ENCODE results near the gene TBC1D24. TPM values are rescaled to one million over a fixed set of nuclear protein-coding genes. Genes with fewer than 3 reads are reported as not detected.
"Not testable (repeated sequence)": the region's sequence is repeated elsewhere in the genome, so short reads cannot be mapped to it uniquely, and the experiment has no call there.

Gene TBC1D24
- total and polyA plus RNA-seq, 2 donors (not counting 1 experiment from before 2014, with no cell fraction given): 7.1 to 9.4 TPM

GRCh38 chr16:2439598-2439997 is 35.3 kb upstream of the TBC1D24 start:
- Mint-ChIP-seq H3K27ac (peak overlapping the region; percentile 84), H3K4me3 (no peak overlapping the region), H3K9me3 (ENCODE audit: insufficient read depth) (no peaks in the 10 kb centered on the region), H3K27me3 (no peaks in the 10 kb centered on the region), H3K4me1 (peaks cover 16% of the 10 kb centered on the region)
- no peak for TF ChIP-seq EZH2 (IDR thresholded peaks at IDR 0.05; ENCODE audit: borderline replicate concordance, insufficient read depth, low read depth, low read length, poor library complexity, severe bottlenecking)
- no peak for TF ChIP-seq CTCF (IDR thresholded peaks at IDR 0.05)
- Histone ChIP-seq H4K20me1 (ENCODE audit: control insufficient read depth, insufficient read depth, low read length, poor library complexity, severe bottlenecking) (no peaks in the 10 kb centered on the region), H3K4me3 (ENCODE audit: control extremely low read depth in 1 of 5, extremely low read depth in 1 of 5, insufficient read depth in 1 of 5, low read depth in 2 of 5, low read length in 4 of 5) (no peak overlapping the region), H3K79me2 (ENCODE audit: control insufficient read depth, insufficient read depth, low read length) (no peaks in the 10 kb centered on the region), H3K27ac (ENCODE audit: low read length in 2 of 2) (peak overlapping the region; percentile 69 to 85), H3K36me3 (replicated peaks in 1 of 2; ENCODE audit: control extremely low read depth in 1 of 2, control insufficient read depth in 1 of 2, extremely low read depth in 1 of 2, insufficient read depth in 2 of 2, low read length in 1 of 2) (peaks cover 0 to 8% of the 10 kb centered on the region in 2 experiments), H3K9ac (ENCODE audit: low read length) (no peak overlapping the region), H2AFZ (ENCODE audit: insufficient read depth, low read depth, low read length, poor library complexity, severe bottlenecking) (peak overlapping the region; percentile 47), H3K4me2 (replicated peaks; ENCODE audit: low read depth, low read length, poor library complexity, severe bottlenecking) (peak overlapping the region; percentile 37), H3K27me3 (replicated peaks in 1 of 4; ENCODE audit: control extremely low read depth in 1 of 4, control insufficient read depth in 3 of 4, insufficient read depth in 4 of 4, low read length in 3 of 4) (no peaks in the 10 kb centered on the region), H3K4me1 (ENCODE audit: control insufficient read depth in 2 of 2, insufficient read depth in 2 of 2, low read length in 2 of 2) (peaks cover 12 to 13% of the 10 kb centered on the region in 2 donors), H3K9me3 (ENCODE audit: control extremely low read depth in 1 of 3, control insufficient read depth in 2 of 3, insufficient read depth in 1 of 3, low read length in 2 of 3) (peaks cover 0 to 9% (median 0%) of the 10 kb centered on the region in 3 donors)
- CTCF ChIA-PET: interaction anchor here (0.8 to 2.0 kb wide), 3 partner anchors 10 to 468 kb away, joined by 3 to 5 read pairs (median 4); partner anchors contain the start of gene TBL3
- 96% methylated on average over 8 of the region's 11 CpGs for WGBS (ENCODE audit: insufficient coverage)
- no peak for DNase-seq
- no peak for ATAC-seq (ENCODE audit: low read depth)
- intact Hi-C loops (cut with micrococcal nuclease): no loop called here
- POLR2A ChIA-PET: interaction anchor here (0.7 to 1.3 kb wide), 2 partner anchors 10 to 284 kb away, joined by 3 read pairs; partner anchors contain the start of genes CCNF and TRAF7

GRCh38 chr16:2441143-2441804 is 33.7 kb upstream of the TBC1D24 start:
- H3K4me2 ChIP-seq (replicated peaks; ENCODE audit: low read depth, low read length, poor library complexity, severe bottlenecking); H3K27me3 ChIP-seq (replicated peaks in 1 of 4; ENCODE audit: control extremely low read depth in 1 of 4, control insufficient read depth in 3 of 4, insufficient read depth in 4 of 4, low read length in 3 of 4); H3K27ac ChIP-seq (ENCODE audit: low read length in 2 of 2); H3K4me3 Mint-ChIP-seq; H3K79me2 ChIP-seq (ENCODE audit: control insufficient read depth, insufficient read depth, low read length); ATAC-seq (ENCODE audit: low read depth); intact Hi-C loops (cut with micrococcal nuclease); H3K9me3 Mint-ChIP-seq (ENCODE audit: insufficient read depth); H4K20me1 ChIP-seq (ENCODE audit: control insufficient read depth, insufficient read depth, low read length, poor library complexity, severe bottlenecking); H3K4me3 ChIP-seq (ENCODE audit: control extremely low read depth in 1 of 5, extremely low read depth in 1 of 5, insufficient read depth in 1 of 5, low read depth in 2 of 5, low read length in 4 of 5); H2AFZ ChIP-seq (ENCODE audit: insufficient read depth, low read depth, low read length, poor library complexity, severe bottlenecking); H3K36me3 ChIP-seq (replicated peaks in 1 of 2; ENCODE audit: control extremely low read depth in 1 of 2, control insufficient read depth in 1 of 2, extremely low read depth in 1 of 2, insufficient read depth in 2 of 2, low read length in 1 of 2); H3K9me3 ChIP-seq (ENCODE audit: control extremely low read depth in 1 of 3, control insufficient read depth in 2 of 3, insufficient read depth in 1 of 3, low read length in 2 of 3); DNase-seq; H3K27me3 Mint-ChIP-seq; H3K9ac ChIP-seq (ENCODE audit: low read length): not testable (repeated sequence)
- peaks cover 16% of the 10 kb centered on the region for H3K4me1 Mint-ChIP-seq
- H3K27ac Mint-ChIP-seq: peak overlapping the region; percentile 41
- ChIA-PET CTCF (interaction anchor here (1.6 to 2.0 kb wide), 2 partner anchors 11 to 246 kb away, joined by 4 to 5 read pairs; no protein-coding TSS in a partner anchor), POLR2A (interaction anchor here (0.9 to 1.3 kb wide), 2 partner anchors 12 to 19 kb away, joined by 3 read pairs; partner anchors contain the start of genes CCNF and TEDC2)
- WGBS (ENCODE audit: insufficient coverage): 97% methylated on average over 9 of the region's 15 CpGs
- H3K4me1 ChIP-seq (ENCODE audit: control insufficient read depth in 2 of 2, insufficient read depth in 2 of 2, low read length in 2 of 2): peaks cover 12 to 13% of the 10 kb centered on the region in 2 donors

Measured in B cell (primary cell).